Fibroblast of skin of scalp (primary cell): ENCODE results near the gene MMP10.
"Not testable (repeated sequence)": the region's sequence is repeated elsewhere in the genome, so short reads cannot be mapped to it uniquely, and the experiment has no call there.

Source experiments
- DNase-seq: peaks from one replicate; pipeline ENCODE4 v3.0.0-alpha.2; 2013

Gene MMP10

GRCh38 chr11:102783016-102783415 is 2.6 kb upstream of the MMP10 start:
- no peak for DNase-seq

DNA sequence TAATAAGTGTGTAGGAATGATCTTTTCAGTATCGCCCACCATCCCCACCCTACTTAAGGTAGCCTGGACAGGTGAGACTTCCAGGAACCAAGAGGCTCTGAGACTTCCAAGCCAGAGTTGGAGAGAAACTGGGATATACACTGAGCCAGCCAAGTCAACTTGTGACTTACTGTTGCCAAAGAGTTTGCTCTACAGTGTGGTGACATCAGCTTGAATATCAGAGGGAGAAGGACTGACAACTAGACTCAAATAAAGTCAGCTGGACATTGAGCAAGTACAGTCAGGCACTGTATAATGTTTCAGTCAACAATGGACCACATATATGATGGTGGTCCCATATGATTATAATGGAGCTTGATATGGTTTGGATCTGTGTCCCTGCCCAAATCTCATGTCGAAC is 1.2 kb upstream of the MMP10 start:
- DNase-seq: no peak

DNA sequence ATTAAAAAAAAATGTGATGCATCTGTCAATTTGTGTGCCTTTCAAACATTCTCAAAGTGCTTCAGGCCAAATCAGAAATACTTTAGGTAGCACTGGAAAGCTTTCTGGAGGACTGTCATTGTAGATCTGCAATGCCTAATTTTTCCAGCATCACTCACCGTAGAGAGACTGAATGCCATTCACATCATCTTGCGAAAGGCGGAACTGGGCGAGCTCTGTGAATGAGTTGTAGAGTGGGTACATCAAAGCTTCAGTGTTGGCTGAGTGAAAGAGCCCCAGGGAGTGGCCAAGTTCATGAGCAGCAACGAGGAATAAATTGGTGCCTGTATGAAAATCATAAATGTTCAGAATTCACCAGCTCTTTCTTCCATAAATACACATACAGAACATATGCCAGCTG is 4.0 kb downstream of the MMP10 start:
- DNase-seq: no peak

- no peak for DNase-seq
Measured at GRCh38 chr11:102773386-102773785, 7.0 kb downstream of the MMP10 start.

DNA sequence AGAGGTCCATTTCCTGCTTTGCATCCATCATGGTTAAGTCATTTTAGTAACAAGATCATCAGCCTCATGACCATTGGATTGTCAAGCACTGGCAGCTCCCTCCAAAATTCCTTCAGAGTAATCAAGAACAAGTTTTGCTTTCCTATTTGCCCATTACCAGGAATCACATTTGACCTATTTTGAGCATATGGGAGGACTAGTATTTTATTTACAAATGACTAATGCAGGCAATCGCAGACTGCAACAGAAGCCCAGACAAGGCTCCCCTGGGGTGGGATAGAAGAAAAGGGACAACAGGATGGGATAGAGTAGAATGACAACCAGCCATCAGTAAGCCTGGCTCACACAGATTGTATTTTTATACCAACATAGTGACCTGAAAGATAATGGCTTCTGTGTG is 9.1 kb downstream of the MMP10 start:
- no peak for DNase-seq

DNA sequence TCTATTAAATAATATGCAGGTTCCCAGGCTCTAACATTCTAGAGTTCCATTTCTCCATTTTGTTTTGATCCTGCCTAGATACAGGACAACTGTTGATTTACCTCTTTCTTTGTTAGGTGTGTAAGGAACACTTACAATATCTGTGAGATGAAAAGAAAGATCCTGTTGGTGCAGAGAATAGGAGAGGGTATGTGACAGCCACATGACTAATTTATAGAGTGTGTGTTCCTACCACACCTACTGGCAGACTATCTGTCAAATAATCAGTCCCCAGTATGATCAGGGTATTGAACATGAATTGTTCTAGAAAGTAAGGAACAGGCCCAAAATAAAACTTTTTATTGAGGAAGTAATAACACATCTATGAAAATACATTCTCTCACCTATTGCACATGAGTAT is 10.2 kb downstream of the MMP10 start:
- no peak for DNase-seq

DNA sequence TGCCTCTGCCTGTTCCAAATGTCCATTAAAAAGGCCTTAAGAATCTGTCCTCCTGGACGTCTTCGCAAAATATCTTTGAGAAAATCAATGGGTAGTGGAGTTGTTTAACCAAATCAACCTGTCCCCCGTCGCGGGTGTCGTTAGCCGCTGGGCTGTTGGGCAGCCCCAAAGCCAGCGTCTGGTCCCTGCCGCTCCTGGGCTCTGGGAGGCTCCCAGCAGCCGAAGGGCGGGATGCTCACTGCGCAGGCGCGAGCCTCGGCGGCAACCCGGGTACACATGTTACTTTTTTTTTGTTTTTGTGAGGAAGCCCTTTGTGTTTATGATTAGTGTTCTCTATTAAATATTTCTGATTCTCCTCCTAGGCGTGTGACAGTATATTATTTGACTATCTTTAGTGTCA is 12.6 kb downstream of the MMP10 start:
- DNase-seq: no peak

GRCh38 chr11:102763440-102763839 is 17.0 kb downstream of the MMP10 start:
- peak; percentile 3 for DNase-seq

- DNase-seq: peak; percentile 65
Measured at GRCh38 chr11:102762361-102762767, 18.1 kb downstream of the MMP10 start.

DNA sequence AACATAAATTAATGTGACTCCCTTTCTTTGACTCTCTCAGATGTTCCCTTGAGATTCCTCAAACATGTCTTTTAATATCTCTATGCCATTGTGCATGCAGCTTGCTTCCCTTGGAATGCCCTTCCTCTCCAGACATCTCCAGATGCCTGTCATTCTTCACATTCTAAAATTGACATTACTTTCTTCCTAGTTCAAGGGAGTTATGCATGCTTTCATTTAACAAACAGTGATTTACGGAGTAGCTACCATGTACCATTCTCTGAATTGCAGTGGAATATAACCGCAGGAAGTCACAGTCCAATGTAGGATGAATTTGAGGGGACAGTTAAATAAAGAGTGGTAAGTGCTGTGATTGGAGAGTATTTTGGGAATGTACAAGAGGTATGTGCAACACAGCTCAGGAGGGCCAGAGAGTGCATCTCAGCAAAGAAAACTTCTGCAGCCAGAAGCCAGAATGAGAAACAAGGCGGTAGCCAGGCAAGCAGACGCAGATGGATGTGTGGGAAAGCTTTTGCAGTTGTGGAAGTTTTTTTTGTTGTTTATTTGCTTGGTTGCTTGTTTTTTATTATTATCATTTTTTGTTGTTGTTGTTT is 18.7 kb downstream of the MMP10 start:
- DNase-seq: peak; percentile 95

DNA sequence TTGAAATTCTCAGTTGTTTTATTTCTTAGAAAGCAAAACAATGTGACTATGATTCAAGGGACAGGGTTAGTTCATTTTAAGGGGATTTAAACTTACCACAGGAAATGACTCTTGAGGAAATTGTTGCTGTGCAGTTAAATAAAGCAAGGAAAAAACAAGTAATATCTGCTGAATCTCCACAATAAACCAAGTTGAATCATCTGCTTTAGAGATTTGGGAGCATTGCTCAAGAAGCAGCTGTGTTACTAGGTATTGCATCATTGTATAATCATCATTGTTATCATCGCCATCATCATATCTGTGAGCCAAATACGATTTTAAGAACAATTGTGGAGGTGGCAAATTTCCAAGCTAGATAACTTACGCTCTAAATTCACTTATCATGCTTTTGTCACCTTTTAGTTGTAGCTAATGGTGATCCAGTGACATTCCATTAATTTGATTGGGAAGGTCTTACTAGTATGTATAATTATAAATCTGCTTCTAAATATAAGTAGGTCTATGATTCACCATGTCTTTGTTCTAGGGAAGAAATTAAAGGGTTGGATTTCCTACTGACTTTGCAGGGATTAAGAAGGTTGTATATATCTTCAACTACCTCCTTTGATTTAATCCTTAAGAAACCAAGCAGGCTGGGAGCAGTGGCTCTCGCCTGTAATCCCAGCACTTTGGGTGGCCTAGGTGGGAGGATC is 19.9 kb downstream of the MMP10 start:
- DNase-seq: peak; percentile 94

DNA sequence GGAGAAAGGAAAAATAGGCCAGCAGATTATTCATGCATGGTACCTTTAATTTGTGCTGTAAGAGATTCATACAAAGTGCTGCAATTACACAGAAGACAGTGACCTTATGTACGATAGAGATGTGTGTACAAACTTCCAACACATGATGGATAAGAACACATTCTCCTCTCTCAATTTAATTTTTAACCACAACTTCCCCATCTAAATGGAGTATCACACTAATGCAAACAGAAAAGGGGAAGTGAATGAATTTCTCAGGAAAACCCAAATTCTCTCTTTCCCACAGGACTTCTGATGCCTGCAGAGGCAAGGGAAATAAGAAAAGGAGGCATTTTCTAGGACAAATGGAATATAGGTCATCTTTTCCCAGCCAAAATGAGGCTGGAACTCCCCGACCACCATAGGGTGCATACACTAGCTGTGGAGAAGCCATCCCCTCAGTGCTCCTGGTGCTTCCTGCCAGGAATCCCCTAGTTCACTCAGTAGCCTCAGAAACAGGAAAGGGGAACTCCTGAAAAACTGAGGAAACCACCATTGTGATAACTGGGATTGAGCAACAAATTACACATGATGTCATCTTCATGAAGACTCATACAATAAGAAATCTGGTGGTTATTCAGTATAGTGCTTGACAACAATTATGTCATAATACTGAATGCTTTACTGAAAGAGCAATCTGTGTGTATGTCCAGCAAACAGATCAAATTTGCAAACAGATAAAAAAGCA is 22.4 kb downstream of the MMP10 start:
- DNase-seq: peak; percentile 44

DNA sequence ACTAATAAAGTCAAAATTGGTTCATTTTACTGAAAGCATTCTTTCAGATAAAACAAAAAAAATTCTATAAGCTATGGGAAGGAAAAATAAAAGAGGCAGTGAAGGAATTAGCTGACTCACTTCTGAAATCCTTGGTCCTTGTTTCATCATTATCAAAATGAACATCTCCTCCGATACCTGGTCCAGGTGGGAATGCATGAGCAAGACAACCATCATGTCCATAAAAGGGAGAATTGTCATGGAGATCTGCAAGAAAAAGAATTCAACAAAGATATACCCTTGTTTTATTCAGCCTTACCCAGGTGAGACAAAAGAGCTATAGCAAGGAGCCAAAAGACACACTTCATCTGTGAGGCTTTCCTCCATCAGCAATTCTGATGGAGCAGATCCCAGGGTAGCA is 27.2 kb downstream of the MMP10 start:
- DNase-seq: no peak

DNA sequence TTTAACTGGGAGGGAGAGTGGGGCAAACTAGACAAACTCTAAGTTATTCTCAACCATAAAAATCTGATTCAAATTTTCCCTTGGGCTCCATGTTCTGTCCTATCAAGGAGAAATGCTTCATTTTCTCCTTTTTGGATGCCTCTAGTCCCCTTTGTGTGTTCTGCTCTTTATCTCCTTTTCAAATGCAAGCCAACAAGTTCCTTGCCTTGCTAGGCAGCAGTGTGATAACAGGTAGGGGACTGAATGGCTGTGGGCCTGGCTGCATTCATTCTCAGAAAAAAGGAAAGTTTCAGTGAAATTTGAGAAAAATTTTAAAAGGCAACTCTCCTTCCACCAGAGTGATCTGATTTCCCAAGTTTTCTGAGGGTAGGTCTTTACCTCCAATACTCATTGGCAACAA is 28.8 kb downstream of the MMP10 start:
- DNase-seq: no peak

- DNase-seq: no peak
Measured at GRCh38 chr11:102749101-102749722, 31.2 kb downstream of the MMP10 start.

GRCh38 chr11:102746746-102747578 is 33.5 kb downstream of the MMP10 start:
- DNase-seq: not testable (repeated sequence)

DNA sequence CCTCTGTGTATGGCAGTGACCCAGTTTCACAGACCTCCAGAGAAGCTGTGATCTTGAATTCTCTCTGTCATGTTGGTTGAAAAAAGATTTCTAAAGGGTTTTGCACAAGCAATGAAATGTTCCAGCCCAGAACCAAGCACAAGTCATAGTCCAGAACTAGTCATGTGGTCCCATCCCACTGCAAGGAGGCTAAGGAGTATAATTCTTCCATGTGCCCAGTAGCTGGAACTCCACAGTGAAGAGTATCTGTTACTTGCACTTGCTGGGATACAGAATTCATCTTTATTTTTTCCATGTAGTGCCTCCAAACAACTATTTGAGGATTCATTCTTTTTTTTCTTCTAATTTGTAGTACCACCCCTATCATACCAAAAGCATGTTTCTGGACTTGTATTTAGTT is 45.8 kb downstream of the MMP10 start:
- DNase-seq: no peak

DNA sequence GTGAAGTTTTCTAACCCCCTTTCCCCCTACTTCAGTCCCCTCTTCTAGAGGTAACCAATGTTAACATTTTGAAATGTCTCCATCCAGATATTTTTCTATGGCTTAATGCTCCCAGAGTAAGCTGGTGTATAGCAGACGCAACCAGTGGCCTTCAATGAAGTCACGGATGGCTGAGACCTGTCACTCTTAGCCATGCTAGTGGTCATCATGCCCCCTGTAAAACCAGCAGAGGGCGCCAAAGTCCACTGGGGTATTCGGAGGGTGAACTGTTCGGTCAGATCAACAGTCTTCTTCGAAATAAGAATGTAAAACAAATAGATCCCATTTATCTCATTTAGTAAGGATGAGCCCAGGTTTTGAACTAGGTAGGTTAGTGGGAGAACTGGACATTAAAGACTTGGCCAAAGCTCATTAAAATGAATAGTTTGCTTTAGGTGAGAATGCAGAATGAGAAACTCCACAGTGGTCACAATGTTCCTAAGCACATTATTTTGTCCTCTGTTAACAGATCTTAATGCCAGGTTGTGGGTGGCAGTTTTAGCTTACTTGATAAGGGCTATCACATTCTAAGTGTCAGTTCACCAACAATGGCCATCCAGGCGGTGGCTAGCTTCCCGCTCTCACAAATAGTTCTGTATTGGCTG is 47.1 kb downstream of the MMP10 start:
- peak; percentile 63 for DNase-seq

DNA sequence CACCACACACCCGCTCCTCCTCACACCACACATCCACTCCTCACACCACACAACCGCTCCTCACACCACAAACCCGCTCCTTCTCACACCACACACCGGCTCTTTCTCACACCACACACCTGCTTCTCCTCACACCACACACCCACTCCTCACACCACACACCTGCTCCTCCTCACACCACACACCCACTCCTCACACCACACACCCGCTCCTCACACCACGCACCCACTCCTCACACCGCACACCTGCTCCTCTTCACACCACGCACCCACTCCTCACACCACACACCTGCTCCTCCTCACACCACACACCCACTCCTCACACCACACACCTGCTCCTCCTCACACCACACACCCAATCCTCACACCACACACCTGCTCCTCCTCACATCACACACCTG is 49.5 kb downstream of the MMP10 start:
- DNase-seq: not testable (repeated sequence)

DNA sequence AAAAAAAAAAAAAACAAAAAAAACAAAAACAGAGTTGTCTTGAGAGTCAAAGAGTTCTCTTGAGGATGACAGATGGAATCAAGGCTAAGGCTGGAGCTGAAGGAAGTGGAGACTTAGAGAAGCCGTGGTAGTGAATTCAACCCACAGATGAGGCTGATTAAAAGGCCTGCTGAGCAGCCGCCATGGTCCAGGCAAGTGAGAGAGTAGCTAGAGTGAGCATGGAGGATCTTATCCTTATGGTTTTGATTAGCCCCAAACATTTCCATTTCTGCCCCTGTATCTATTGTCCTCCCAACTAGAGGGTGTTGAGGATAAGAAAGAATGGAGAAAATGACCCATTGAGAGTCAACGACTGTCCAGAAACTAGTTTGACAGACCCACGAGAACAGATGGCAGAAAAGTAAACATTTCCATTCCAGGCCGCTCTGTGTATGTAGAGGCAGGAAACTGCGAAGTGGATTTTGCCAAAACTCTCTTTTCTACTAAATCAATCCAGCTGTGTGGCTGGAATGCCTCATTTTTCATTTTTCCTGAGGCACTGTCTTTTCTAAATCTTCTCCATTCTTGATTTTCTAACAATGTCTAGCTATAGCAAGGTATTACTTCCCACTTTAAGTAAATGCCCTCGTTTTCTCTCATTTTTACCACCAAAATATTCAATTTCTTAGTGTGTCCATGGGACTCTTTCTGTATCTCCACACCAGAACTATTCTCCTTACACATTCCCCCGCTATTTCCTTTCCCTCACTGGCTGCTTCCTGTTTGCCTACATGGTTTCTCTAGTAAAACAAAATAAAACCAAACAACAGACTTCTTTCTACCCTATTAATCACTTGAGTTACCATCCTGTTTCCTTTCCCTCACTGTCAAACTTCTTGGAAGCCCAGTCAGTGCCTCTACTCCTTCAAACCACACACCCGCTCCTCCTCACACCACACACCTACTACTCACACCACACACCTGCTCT is 50.3 kb downstream of the MMP10 start:
- peak; percentile 58 for DNase-seq

GRCh38 chr11:102727890-102728289 is 52.5 kb downstream of the MMP10 start:
- peak; percentile 62 for DNase-seq
